K562 (cell line): ENCODE results near the gene EPHB4. TPM values are rescaled to one million over a fixed set of nuclear protein-coding genes. Genes with fewer than 3 reads are reported as not detected.

ENCODE experiments used
- DMBX1 ChIP-seq: fragments of 250-450 bp; sonication (Bioruptor Pico); IDR thresholded peaks from 2 replicates; pipeline ENCODE4 v1.8.0; 2022; ENCODE audit warnings: inconsistent platforms, mild to moderate bottlenecking, moderate library complexity, borderline replicate concordance
- GTF2A2 ChIP-seq: IDR thresholded peaks from 2 replicates; pipeline ENCODE4 v1.6.1; 2016; ENCODE audit warnings: mild to moderate bottlenecking, missing genetic modification characterization, missing compliant biosample characterization
- HDAC3 ChIP-seq: fragments of 450-650 bp; IDR thresholded peaks from 2 replicates; pipeline ENCODE4 v1.6.1; 2018; ENCODE audit warnings: borderline replicate concordance, mild to moderate bottlenecking, moderate library complexity; ENCODE audit not compliant: partially characterized antibody
- IFI16 ChIP-seq: fragments of 250-450 bp; sonication (Bioruptor Pico); IDR thresholded peaks from 2 replicates; pipeline ENCODE4 v2.1.2; 2022; ENCODE audit warnings: mild to moderate bottlenecking, inconsistent platforms
- KLF10 ChIP-seq: fragments of 250-450 bp; sonication (Bioruptor Pico); IDR thresholded peaks from 2 replicates; pipeline ENCODE4 v1.6.1; 2021; ENCODE audit warnings: matching md5 sums
- MBD1 ChIP-seq: fragments of 250-450 bp; sonication (Bioruptor Pico); IDR thresholded peaks from 2 replicates; pipeline ENCODE4 v1.8.0; 2022; ENCODE audit warnings: inconsistent platforms
- MCM7 ChIP-seq, 2 experiments: fragments of 450-650 bp; IDR thresholded peaks; 2 replicates each; pipeline ENCODE4 v1.6.1; 2016 to 2018
- NR1H2 ChIP-seq: sonication (generic); formaldehyde crosslinking; IDR thresholded peaks from 2 replicates; pipeline ENCODE4 v1.4.0; 2020; ENCODE audit warnings: mild to moderate bottlenecking, missing genetic modification reagents
- PRDM10 ChIP-seq: fragments of 450-650 bp; IDR thresholded peaks from 2 replicates; pipeline ENCODE4 v1.6.1; 2018; ENCODE audit not compliant: partially characterized antibody
- RFX5 ChIP-seq: IDR thresholded peaks from 2 replicates; pipeline ENCODE4 v1.6.1; 2011; ENCODE audit warnings: low read depth, mild to moderate bottlenecking, improper control_type of control experiment, low read length
- SNIP1 ChIP-seq: fragments of 450-650 bp; IDR thresholded peaks from 2 replicates; pipeline ENCODE4 v1.7.1; 2017; ENCODE audit warnings: low read depth, mild to moderate bottlenecking
- SNRNP70 ChIP-seq: fragments of 200-400 bp; formaldehyde crosslinking; optimal IDR thresholded peaks from 2 replicates; pipeline ENCODE3; 2017; ENCODE audit warnings: low read depth, low read length
- U2AF1 ChIP-seq: fragments of 200-400 bp; formaldehyde crosslinking; optimal IDR thresholded peaks from 2 replicates; pipeline ENCODE3; 2017; ENCODE audit warnings: mild to moderate bottlenecking, low read depth, low read length, moderate library complexity
- ZHX1 ChIP-seq: fragments of 150-350 bp; conservative IDR thresholded peaks from 2 replicates; pipeline ENCODE4 v1.6.1; 2014; ENCODE audit warnings: low read length
- ZNF507 ChIP-seq: conservative IDR thresholded peaks from 2 replicates; pipeline ENCODE4 v1.6.1; 2017; ENCODE audit warnings: missing genetic modification characterization, missing compliant biosample characterization
- polyA plus RNA-seq, 8 experiments: library from polyadenylated mRNA; depleted of rRNA in 4 of 8; stranded (reverse) in 5 of 8; unstranded in 3 of 8; fragments of >200 nt; fragmentation: Nextera tagmentation in 2 of 8; fragmentation: Illumina TruSeq in 1 of 8; extraction: Ambion mirVana in 2 of 8; extraction: Trizol in 1 of 8; gene quantifications; 2 replicates each; pipeline versions ENCODE4 v1.2.1 to v1.2.3, GENCODE V29; 2011 to 2014; ENCODE audit warnings: inconsistent platforms in 1 of 8, missing spikeins in 1 of 8
- total RNA-seq, 7 experiments: library from RNA; depleted of rRNA in 6 of 7; stranded (reverse); fragments of >200 nt in 6 of 7; fragmentation: Illumina TruSeq in 2 of 7; extraction: Trizol in 2 of 7; gene quantifications; 2 replicates each; pipeline versions ENCODE4 v1.2.1 to v1.2.3, GENCODE V29; 2011 to 2021; ENCODE audit warnings: low replicate concordance in 1 of 7
- TF ChIP-seq, protein P1 (sequence below): fragments of 250-450 bp; sonication (Bioruptor Pico); IDR thresholded peaks from 2 replicates; pipeline ENCODE4 v1.8.0; 2021; ENCODE audit warnings: mild to moderate bottlenecking, moderate library complexity
- TF ChIP-seq, protein P2 (sequence below), 3 experiments: IDR thresholded peaks in 2 of 3; conservative IDR thresholded peaks in 1 of 3; 2 replicates each; pipeline ENCODE4 v1.5.1; 2011 to 2012; ENCODE audit warnings: low read length in 3 of 3, mild to moderate bottlenecking in 3 of 3, control low read depth in 2 of 3, improper control_type of control experiment in 1 of 3, inconsistent platforms in 1 of 3, low read depth in 1 of 3, mixed read lengths in 1 of 3, moderate library complexity in 1 of 3; ENCODE audit not compliant: insufficient read depth in 2 of 3

EPHB4 gene
- total and polyA plus RNA-seq, 9 of the 15 experiments (the other 6 are each of a cell fraction or from before 2014, with no cell fraction given): 1.2 to 82.1 (median 37.9) TPM

- TF ChIP-seq SNRNP70 (no peak), ZNF507 (no peak), MBD1 (CRISPR knock-in tag) (no peak), PRDM10 (peak; percentile 11), KLF10 (CRISPR knock-in tag) (no peak), DMBX1 (CRISPR knock-in tag) (no peak), IFI16 (CRISPR knock-in tag) (no peak), U2AF1 (no peak), ZHX1 (no peak), RFX5 (no peak), NR1H2 (no peak), MCM7 (IDR thresholded peaks at IDR 0.05) (no peak), HDAC3 (no peak), GTF2A2 (tag) (no peak), SNIP1 (no peak)
- TF ChIP-seq, protein P1, sequence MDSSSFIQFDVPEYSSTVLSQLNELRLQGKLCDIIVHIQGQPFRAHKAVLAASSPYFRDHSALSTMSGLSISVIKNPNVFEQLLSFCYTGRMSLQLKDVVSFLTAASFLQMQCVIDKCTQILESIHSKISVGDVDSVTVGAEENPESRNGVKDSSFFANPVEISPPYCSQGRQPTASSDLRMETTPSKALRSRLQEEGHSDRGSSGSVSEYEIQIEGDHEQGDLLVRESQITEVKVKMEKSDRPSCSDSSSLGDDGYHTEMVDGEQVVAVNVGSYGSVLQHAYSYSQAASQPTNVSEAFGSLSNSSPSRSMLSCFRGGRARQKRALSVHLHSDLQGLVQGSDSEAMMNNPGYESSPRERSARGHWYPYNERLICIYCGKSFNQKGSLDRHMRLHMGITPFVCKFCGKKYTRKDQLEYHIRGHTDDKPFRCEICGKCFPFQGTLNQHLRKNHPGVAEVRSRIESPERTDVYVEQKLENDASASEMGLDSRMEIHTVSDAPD (CRISPR knock-in tag): no peak
- TF ChIP-seq, protein P2, sequence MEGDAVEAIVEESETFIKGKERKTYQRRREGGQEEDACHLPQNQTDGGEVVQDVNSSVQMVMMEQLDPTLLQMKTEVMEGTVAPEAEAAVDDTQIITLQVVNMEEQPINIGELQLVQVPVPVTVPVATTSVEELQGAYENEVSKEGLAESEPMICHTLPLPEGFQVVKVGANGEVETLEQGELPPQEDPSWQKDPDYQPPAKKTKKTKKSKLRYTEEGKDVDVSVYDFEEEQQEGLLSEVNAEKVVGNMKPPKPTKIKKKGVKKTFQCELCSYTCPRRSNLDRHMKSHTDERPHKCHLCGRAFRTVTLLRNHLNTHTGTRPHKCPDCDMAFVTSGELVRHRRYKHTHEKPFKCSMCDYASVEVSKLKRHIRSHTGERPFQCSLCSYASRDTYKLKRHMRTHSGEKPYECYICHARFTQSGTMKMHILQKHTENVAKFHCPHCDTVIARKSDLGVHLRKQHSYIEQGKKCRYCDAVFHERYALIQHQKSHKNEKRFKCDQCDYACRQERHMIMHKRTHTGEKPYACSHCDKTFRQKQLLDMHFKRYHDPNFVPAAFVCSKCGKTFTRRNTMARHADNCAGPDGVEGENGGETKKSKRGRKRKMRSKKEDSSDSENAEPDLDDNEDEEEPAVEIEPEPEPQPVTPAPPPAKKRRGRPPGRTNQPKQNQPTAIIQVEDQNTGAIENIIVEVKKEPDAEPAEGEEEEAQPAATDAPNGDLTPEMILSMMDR (IDR thresholded peaks at IDR 0.05 in 2 of 3, conservative IDR thresholded peaks at IDR 0.05 in 1 of 3; ENCODE audit: insufficient read depth in 2 of 3, low read depth in 1 of 3, low read length in 3 of 3): no peak
Observed at GRCh38 chr7:100829150-100829716, 1.9 kb upstream of the EPHB4 start (continued).
